GM19240 (cell line): ENCODE measurements around the gene SLC6A3.

ENCODE experiments used
- DNase-seq: peaks from one replicate; pipeline ENCODE4 v3.0.0; 2011; ENCODE audit warnings: low spot score; ENCODE audit not compliant: insufficient read length

The SLC6A3 gene

DNA sequence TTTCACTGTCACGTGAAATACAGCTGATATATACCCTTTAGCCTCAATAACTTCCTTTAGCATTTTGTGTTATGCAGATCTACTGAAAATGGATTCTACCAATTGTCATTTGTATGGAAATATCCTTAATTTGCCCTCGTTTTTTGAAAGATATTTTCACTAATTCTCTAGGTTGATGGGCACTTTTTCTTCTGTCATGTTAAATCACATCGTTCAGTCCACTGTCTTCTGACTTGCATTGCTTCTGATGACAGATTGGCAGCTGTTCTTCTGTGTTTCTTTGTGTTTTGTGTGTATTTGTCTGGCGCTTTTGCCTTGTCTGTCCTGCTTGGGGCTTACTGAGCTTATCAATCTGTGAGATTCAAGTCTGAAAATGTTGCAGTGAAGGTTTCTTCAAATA lies 90.7 kb downstream of the SLC6A3 start:
- DNase-seq: no peak

DNA sequence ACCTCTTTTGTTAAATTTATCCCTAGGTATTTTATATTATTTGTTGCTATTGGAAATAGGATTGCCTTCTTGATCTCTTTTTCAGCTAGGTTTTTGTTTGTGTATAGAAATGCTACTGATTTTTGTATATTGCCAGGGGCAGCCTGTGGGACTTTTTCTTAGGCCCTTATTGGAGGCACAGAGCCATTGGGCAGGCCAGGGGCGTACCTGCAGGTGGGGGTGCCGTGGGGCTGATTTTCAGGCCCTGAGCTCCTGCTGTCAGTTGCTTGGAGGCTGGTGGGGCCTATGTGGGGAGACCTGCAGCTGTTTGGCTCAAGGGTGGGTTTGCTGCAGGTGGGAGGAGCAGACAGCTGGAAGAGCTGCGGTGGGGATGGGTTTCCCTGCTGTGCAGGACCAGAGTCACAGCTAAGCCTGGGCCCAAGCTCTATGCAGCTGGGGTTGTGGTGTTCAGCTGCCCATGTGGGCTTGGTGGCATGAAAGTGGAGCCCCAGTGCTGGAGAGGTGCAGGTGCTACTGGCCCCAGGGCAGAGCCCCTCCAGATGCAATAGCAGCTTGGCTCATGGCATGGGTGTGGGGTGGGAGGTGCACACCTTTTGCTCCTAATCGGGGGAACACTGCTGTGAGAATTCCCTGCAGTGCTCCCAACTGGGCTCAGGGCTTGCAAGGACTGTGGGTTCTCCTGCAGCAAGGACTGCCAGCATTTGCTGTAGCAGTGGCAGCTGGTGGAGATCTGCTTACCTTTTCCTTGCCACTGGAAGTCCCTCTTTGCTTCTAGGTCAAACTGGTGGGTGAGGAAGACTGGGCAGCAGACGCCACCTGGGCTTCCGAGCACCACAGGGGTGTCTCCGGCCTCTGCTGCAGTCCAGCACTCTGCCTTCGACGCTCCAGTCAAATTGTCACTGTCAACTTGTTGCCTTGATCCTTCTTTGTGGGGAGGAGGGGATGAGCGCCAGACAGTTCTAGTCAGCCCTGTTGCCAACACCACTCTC lies 92.7 kb downstream of the SLC6A3 start:
- no peak for DNase-seq

DNA sequence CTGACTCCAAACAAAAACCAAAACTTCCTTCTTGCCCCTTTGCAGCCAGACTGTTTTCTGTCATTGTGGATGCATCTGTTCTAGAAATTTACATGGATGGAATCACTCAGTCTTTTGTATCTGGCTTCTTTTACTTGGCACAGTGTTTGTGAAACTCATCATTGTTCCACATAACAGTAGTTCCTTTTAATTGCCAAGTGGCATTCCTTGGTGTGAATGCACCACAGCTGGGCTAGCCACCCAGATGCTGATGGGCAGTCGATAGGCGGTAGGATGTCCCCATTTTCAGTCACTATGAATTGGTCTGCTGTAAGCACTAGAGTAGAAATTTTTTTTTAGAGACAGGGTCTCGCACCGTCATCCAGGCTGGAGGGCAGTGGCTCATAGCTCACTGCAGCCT lies 94.1 kb downstream of the SLC6A3 start:
- DNase-seq: no peak

DNA sequence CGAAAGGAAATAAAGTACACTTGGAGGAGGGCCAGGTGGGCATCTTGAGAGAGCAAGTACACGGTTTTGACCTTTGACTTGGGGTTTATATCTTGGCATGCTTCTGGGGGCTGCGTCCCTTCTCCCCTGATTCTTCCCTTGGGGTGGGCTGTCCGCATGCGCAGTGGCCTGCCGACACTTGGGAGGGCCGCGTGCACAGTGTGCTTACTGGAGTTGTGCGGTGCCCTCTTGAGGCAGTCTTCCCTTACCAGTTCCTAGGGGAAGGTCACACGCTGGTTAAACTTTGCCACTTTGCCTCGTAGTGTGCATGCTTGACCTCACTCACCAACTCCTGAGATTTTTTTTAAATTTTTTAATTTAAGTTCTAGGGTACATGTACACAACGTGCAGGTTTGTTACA lies 96.0 kb downstream of the SLC6A3 start:
- DNase-seq: no peak

DNA sequence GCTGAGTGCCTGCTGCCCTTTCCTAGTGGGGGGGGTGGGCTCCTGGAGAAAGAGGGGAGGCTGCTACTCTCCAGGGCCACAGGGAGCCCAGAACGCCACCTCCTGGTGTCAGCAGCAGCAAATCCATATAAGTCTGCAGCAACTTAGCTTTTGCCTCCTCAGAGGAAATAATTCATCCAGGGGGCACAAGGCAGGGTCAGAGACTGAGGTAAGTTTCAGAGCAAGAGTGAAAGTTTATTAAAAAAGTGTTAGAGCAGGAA lies 96.3 kb downstream of the SLC6A3 start:
- no peak for DNase-seq

DNA sequence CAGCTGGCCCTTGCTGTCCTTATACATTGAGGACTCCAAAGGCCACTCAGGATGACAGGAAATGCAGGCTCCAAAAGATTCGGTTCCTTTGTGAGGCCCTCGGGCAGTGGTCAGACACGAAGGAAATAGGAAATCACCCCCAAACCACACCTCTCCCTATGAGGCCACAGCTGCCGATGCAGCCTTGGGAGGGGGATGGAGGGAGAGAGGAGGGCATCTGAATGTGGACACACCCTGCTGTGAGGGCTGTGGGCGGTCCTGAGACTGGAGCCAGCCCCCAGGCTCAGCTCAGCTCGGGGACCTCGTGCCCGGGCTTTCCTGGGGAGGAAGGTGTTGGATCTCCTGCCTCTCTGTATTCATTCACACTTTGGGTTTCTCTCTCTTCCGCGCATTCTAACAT lies 97.7 kb downstream of the SLC6A3 start:
- DNase-seq: no peak

DNA sequence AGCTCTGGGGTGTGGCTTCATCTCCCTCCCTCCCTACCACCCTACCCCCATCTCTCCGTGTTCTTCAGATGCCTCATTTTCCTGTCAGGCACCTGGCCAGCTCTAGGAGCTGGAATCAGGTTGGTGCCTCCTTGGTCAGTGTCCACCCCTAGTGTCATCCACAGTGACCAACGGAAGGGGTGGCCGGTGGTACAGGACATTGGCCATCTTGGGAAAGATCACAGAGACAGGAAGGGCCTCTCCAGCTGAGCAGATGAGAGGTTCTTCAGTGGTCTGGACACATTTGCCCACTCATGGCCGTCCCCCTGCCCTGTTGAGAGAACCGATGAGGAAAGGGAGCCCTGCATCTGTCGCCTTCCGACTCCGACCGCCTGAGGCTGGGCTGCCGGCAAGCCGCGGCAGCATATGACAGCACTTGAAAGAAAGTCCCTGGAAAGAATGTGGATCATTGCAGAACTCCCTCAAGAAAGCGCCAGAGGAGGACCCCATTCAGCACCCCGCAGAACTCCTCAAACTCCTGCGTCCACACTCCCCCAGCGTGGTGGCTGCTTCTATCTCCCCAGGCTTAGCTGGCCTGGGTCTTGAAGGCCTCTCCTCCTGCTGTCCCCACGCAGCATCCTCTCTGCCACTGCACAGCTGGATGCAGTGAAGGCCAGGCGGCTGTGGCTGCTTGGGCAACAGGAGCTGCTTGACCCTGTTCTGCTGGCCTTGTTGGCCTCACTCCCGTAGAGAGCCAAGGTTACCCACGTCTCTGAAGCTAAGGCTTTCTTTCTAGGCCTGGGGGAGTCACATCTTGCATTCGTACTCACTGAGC lies 98.4 kb downstream of the SLC6A3 start:
- no peak for DNase-seq

DNA sequence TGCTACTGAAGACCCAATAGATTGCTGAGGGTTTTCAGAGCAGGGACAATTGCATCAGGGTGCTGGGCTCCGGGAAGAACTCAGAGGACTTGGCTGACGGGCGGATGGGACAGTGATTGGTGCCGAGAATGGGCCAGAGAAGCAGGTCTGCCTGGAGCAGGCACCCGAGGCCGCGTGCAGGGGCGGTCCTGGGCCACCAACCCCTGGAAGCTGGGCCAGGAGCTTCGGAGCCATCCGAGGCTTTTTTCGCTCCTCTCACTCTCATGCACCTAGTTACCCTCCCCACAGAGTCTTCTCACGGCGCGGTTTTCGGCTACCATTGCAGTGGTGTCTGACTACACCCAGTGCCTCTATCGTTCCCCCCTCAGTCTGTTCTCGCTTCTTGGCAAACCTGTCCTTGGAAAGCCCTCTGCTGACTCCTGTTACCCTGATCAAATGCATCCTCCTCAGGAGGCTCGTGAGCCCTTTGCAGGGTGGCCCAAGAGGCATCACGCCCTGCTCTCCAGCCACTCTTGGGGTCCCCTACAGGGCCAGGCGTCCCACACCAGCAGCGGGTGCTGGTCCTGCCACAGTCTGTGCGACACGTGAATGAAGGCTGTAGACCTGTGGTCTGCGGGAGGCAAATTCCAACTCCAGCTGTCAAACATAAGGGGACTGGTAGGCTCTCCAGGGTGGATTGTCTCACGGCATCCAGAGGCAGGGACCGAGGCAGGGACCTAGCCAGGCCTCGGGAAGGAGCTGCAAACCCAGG lies 99.2 kb downstream of the SLC6A3 start:
- DNase-seq: no peak

DNA sequence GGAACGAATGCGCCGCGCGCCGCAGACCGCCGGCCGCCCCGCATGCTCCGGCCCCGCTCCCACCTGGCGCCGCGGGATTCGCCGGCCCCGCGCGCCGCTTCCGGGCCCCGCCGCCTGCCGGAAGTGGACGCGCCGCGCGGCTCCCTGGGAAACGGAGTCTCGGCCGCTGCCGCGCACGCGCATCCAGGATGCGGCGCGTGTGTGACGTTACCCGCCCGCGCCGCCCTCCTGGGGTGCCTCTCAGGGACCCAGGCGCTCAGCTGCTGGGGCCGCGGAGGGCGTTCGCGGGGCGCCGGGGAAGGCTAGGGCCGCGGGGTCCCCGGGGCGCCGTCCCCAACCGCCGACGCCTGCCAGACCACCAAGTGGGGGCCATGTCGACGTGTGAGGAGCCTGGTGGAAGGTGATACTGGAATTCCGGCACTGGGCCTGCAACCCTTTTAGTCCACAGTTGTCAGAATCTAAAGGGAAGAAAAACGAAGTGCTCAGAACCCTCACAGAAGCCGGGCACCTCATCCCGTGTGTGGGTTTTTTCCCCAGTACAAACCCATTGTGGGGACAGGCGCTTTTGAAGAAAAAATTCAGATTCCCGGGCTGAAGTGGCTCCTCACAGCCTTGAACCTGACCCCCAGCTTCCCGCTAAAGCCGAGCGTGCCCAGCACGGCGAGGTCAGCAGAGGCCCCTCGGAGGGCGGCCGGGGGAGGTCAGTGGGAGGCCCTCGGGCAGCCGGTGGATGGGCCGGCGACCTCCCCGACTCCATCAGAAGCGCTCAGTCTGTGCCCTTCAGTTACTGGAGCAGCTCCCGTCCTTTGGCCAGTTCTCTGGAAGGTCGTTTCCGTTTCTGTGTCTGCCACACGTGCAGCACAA lies 100.0 kb downstream of the SLC6A3 start, which contains the start of gene CLPTM1L:
TSS of gene CLPTM1L (minus strand) at position 125 of the 864 bp plus-strand sequence. CDS start 258 bp downstream, outside the sequence.
- DNase-seq: peak; percentile 98

DNA sequence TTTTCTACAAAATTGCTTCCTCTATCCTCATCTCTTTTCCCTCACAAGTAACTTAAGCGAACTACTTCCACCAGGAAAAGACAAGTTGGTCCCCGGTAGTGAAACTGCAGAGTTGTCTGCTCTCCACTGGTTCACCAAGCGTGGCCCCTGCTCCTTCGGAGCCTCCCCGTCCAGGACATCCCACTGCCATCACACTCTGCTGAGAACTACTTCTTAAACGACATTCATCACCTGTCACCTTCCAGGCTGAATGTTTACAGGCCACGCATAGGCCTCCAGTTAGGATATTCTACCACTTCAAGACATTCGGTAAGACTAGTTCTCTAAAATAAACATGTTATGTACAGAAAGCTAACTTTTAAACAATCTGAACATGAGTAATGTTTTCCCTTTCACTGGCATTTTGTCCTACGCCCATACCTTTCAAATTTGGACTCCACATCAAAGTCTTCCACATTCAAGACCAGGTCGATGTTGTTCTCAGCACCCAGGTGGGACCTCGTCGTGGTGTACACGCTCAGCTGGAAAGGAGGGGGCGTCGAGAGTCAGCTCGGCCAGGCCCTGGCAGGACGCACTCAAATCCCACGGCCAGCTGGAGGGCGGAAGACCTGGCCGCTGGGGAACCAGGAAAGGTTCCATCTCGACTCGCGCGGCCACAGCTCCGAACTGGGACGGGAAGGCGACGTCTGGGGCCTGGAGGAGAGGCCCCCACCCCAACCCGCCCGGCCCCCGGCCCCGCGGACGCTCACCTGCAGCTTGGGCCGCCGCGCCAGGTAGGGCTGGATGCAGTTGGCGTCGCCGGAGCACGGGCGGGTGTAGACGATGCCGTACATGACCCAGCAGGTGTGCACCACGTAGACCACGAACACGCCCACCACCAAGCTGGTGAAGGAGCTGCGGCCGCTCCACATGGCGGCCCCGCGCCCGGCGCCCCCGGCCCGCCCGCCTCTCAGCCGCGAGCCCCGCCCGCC lies 101.0 kb downstream of the SLC6A3 start:
- no peak for DNase-seq

DNA sequence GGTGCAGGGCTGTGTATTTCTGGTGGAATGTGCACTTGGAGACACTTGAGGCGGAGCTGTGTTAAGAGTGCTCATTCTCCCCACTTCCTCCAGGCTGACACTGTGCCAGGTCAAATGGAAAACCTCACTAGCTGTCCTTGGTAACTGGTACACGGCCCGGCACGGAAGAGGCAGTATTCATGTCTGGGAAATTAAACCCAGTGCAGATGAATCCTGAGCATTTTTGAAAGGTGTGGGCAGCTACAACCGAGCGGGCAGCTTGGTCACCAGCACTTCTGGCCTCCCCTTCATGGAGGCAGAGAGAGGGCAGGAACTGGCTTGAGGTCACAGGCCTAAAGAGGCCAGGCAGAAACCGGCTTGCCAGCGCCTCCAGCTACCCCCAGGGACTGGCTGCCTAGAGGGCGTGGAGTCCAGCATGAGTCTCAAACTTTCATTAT lies 101.9 kb downstream of the SLC6A3 start:
- DNase-seq: no peak
